Smooth muscle cell of the pulmonary artery (primary cell): ENCODE measurements around the gene HACD2. TPM values are rescaled to one million over a fixed set of nuclear protein-coding genes. Genes with fewer than 3 reads are reported as not detected.

Experiments
- total RNA-seq: library from RNA; depleted of rRNA; stranded (reverse); fragments of >200 nt; gene quantifications from 2 replicates; pipeline ENCODE4 v1.2.3, GENCODE V29; 2014

The HACD2 gene, protein sequence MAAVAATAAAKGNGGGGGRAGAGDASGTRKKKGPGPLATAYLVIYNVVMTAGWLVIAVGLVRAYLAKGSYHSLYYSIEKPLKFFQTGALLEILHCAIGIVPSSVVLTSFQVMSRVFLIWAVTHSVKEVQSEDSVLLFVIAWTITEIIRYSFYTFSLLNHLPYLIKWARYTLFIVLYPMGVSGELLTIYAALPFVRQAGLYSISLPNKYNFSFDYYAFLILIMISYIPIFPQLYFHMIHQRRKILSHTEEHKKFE
- 24.6 and 30.1 TPM in 2 replicates for total RNA-seq

DNA sequence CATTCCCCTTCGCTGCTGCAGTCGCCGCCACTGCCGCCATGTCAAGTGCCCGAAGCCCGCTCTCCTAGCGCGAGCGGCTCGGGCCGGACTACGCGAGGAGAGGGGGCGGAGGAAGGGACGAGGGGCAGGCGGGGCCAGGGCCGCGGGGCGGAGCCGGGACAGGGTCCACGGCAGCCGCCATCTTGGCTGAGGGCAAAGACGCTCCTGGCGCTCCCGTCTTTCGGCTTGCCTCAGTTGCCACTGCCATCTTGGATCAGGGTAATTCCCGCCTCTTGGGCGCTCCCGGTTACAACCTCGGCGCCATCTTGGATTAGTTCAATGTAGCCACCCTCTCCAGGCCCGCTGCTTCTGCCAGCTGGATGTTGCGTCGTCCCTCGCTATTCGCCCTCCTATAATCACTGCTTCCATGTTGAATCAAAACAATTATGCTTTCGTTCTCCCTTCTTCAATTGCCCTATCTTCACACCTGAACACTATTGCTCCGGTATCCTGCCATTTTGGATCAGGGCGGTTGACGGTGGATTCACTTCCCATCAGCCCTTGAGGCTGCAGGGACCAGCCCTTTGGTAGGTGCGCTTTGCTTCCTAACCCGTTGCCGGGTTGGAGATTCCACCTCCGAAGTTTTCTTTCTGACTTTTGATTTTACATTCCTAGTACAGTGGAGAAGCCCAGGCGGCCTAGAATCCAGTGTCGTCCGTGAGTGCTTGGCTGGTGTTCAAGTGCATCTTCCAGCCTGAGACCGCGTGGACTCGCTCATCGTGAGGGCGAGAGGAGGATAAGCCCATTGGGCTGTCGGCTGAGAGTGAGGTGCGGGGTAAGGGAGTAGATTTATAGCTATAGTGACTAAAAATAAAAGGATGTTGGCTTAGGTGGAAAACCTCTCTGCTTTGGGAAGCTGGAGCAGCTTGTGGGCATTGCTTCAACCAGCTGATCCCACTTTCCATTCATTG lies at the start of gene HACD2:
TSS of gene HACD2 (minus strand) at position 66 of the 950 bp plus-strand sequence. CDS start at position 40, 26 bp downstream.

DNA sequence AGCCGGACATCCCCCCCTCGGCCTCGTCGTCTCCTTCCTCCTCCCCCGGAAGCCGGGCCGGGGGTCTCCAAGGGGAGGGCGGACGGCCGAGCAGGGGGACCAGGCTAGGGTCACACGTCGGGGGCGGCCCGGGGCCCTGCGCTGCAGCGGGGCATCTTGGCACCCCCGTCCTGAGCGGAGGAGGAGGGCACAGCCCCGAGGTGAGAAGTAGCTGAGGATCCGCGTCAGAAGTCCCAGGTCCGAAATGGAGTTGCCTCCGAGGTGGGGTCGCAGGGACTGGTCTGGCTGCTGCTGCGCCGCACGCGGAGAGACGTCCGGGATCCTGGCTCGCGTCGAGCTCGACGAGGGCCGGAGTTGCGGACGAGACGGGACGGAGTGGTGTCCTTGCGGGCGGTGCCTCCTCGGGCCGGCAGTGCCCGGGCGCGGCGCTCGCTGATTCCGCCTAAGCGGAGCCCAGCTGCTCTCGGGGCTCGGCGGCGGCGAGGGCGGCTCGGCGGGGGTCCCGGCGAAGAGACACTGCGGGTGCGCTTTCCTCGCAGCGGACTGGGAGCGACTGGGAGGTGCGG lies 136.2 kb downstream of the HACD2 start, which contains the start of gene ADCY5:
TSS of gene ADCY5 (minus strand) at position 555 of the 566 bp plus-strand sequence. CDS start at position 10, 545 bp downstream.

Other genes with a start within 250 kb of the HACD2 start
- 0.13 and 0.91 TPM in 2 replicates for gene ADCY5, start 136.0 kb downstream of the HACD2 start, total RNA-seq